Uterus (tissue), 2 donors: ENCODE data around the gene RANBP17.

Experiments
- POLR2A ChIP-seq, 2 donors: fragments of 450-650 bp; IDR thresholded peaks; one replicate each; pipeline ENCODE4 v1.6.1; 2016; ENCODE audit warnings: antibody characterized with exemption in 2 of 2, mild to moderate bottlenecking in 1 of 2, moderate library complexity in 1 of 2
- TF ChIP-seq, protein P1 (sequence below), 4 experiments: fragments of 200-600 bp in 2 of 4; fragments of 450-650 bp in 2 of 4; sonication (generic) in 2 of 4; IDR thresholded peaks; one replicate each; pipeline ENCODE4 v1.5.1; 2016 to 2019; ENCODE audit warnings: antibody characterized with exemption in 4 of 4, mild to moderate bottlenecking in 2 of 4, moderate library complexity in 1 of 4

- TF ChIP-seq, protein P1, sequence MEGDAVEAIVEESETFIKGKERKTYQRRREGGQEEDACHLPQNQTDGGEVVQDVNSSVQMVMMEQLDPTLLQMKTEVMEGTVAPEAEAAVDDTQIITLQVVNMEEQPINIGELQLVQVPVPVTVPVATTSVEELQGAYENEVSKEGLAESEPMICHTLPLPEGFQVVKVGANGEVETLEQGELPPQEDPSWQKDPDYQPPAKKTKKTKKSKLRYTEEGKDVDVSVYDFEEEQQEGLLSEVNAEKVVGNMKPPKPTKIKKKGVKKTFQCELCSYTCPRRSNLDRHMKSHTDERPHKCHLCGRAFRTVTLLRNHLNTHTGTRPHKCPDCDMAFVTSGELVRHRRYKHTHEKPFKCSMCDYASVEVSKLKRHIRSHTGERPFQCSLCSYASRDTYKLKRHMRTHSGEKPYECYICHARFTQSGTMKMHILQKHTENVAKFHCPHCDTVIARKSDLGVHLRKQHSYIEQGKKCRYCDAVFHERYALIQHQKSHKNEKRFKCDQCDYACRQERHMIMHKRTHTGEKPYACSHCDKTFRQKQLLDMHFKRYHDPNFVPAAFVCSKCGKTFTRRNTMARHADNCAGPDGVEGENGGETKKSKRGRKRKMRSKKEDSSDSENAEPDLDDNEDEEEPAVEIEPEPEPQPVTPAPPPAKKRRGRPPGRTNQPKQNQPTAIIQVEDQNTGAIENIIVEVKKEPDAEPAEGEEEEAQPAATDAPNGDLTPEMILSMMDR (IDR thresholded peaks at IDR 0.05) = no peak
- no peak for TF ChIP-seq POLR2A (IDR thresholded peaks at IDR 0.05)
Measured at GRCh38 chr5:170963521-170963920, 101.7 kb downstream of the RANBP17 start.
